ENCODE results near the gene ACER2. TPM values are rescaled to one million over a fixed set of nuclear protein-coding genes. Genes with fewer than 3 reads are reported as not detected.

ACER2 gene
- total RNA-seq, 2 experiments from 2014 or later = 1.7 to 2.6 TPM

GRCh38 chr9:19456426-19456825 is 47.6 kb downstream of the ACER2 start:
- Mint-ChIP-seq H3K27me3 (ENCODE audit: low read depth) (peaks cover 2% of the 10 kb centered on the region), H3K36me3 (ENCODE audit: low read depth) (no peaks in the 10 kb centered on the region)
- no peak for DNase-seq

GRCh38 chr9:19456996-19457692 is 48.3 kb downstream of the ACER2 start:
- CTCF ChIA-PET = interaction anchor here (0.6 to 6.6 kb wide), 39 partner anchors 8 to 1202 kb away, joined by 3 to 82 read pairs (median 4); partner anchors contain the start of gene RRAGA
- POLR2A ChIA-PET = interaction anchor here (0.6 to 1.2 kb wide), 2 partner anchors 273 to 408 kb away, joined by 3 to 5 read pairs; partner anchors contain the start of gene RRAGA
- Mint-ChIP-seq H3K4me3 (peak overlapping the region; percentile 31), H3K27ac (no peak overlapping the region), H3K36me3 (ENCODE audit: low read depth) (no peaks in the 10 kb centered on the region), H3K9me3 (ENCODE audit: insufficient read depth) (no peaks in the 10 kb centered on the region), H3K4me1 (ENCODE audit: low read depth) (peaks cover 16% of the 10 kb centered on the region), H3K27me3 (ENCODE audit: low read depth) (peaks cover 2% of the 10 kb centered on the region)
- DNase-seq = peak; percentile 75
- peak; percentile 85 for ATAC-seq

More at GRCh38 chr9:19456426-19456825, 47.6 kb downstream of the ACER2 start:
- ChIA-PET POLR2A (no interaction called here), CTCF (interaction anchor here (1.1 to 6.6 kb wide), 8 partner anchors 9 to 407 kb away, joined by 3 to 82 read pairs (median 6); partner anchors contain the start of gene RRAGA)
- ATAC-seq = peak; percentile 31
- Mint-ChIP-seq H3K4me1 (ENCODE audit: low read depth) (peaks cover 16% of the 10 kb centered on the region), H3K4me3 (no peak overlapping the region), H3K9me3 (ENCODE audit: insufficient read depth) (no peaks in the 10 kb centered on the region), H3K27ac (no peak overlapping the region)

- Mint-ChIP-seq H3K4me3 (peak overlapping the region; percentile 31), H3K27me3 (ENCODE audit: low read depth) (peaks cover 2% of the 10 kb centered on the region), H3K9me3 (ENCODE audit: insufficient read depth) (no peaks in the 10 kb centered on the region), H3K36me3 (ENCODE audit: low read depth) (no peaks in the 10 kb centered on the region), H3K27ac (no peak overlapping the region), H3K4me1 (ENCODE audit: low read depth) (peaks cover 16% of the 10 kb centered on the region)
- DNase-seq (no peak), ATAC-seq (peak; percentile 12)
- ChIA-PET POLR2A (interaction anchor here (1.2 kb wide), 1 partner anchor 409 kb away, joined by 5 read pairs; the partner anchor contains the start of gene RRAGA), CTCF (interaction anchor here (0.6 to 6.6 kb wide), 29 partner anchors 8 to 1203 kb away, joined by 3 to 82 read pairs (median 4); partner anchors contain the start of gene RRAGA)
These were observed 48.8 kb downstream of the ACER2 start for GRCh38 chr9:19457693-19458009.

- no peaks in the 10 kb centered on the region for H3K9me3 Mint-ChIP-seq (ENCODE audit: insufficient read depth)
- peaks cover 27% of the 10 kb centered on the region for H3K4me1 Mint-ChIP-seq (ENCODE audit: low read depth)
- ChIA-PET POLR2A (no interaction called here), CTCF (no interaction called here)
- no peak overlapping the region for H3K4me3 Mint-ChIP-seq
- no peak for DNase-seq
- no peak for ATAC-seq
- no peaks in the 10 kb centered on the region for H3K36me3 Mint-ChIP-seq (ENCODE audit: low read depth)
- H3K27me3 Mint-ChIP-seq (ENCODE audit: low read depth) = peaks cover 2% of the 10 kb centered on the region
- no peak overlapping the region for H3K27ac Mint-ChIP-seq
These were observed 51.4 kb downstream of the ACER2 start for GRCh38 chr9:19460243-19460642.

GRCh38 chr9:19461135-19461534 is 52.3 kb downstream of the ACER2 start:
- ATAC-seq = no peak
- Mint-ChIP-seq H3K27me3 (ENCODE audit: low read depth) (peaks cover 2% of the 10 kb centered on the region), H3K36me3 (ENCODE audit: low read depth) (no peaks in the 10 kb centered on the region), H3K9me3 (ENCODE audit: insufficient read depth) (no peaks in the 10 kb centered on the region), H3K4me1 (ENCODE audit: low read depth) (peaks cover 27% of the 10 kb centered on the region), H3K27ac (no peak overlapping the region), H3K4me3 (no peak overlapping the region)
- POLR2A ChIA-PET = interaction anchor here (0.7 kb wide), 1 partner anchor 250 kb away, joined by 3 read pairs; no protein-coding TSS in a partner anchor
- CTCF ChIA-PET = interaction anchor here (0.6 to 1.4 kb wide), 4 partner anchors 32 to 376 kb away, joined by 3 read pairs; no protein-coding TSS in a partner anchor
- no peak for DNase-seq

GRCh38 chr9:19464061-19464763 is 55.4 kb downstream of the ACER2 start:
- CTCF ChIA-PET = interaction anchor here (0.6 to 4.2 kb wide), 75 partner anchors 9 to 1478 kb away, joined by 3 to 82 read pairs (median 4); partner anchors contain the start of genes ACER2 and RRAGA
- ATAC-seq (no peak), DNase-seq (no peak)
- peaks cover 13% of the 10 kb centered on the region for H3K4me1 Mint-ChIP-seq (ENCODE audit: low read depth)
- H3K9me3 Mint-ChIP-seq (ENCODE audit: insufficient read depth) = no peaks in the 10 kb centered on the region
- H3K4me3 Mint-ChIP-seq = peak overlapping the region; percentile 84
- POLR2A ChIA-PET = interaction anchor here (0.6 to 1.0 kb wide), 2 partner anchors 25 to 84 kb away, joined by 3 to 4 read pairs; partner anchors contain the start of gene RPS6
- H3K36me3 Mint-ChIP-seq (ENCODE audit: low read depth) = no peaks in the 10 kb centered on the region
- H3K27ac Mint-ChIP-seq = no peak overlapping the region
- H3K27me3 Mint-ChIP-seq (ENCODE audit: low read depth) = no peaks in the 10 kb centered on the region

- Mint-ChIP-seq H3K4me3 (peak overlapping the region; percentile 84), H3K4me1 (ENCODE audit: low read depth) (peaks cover 15% of the 10 kb centered on the region), H3K27ac (no peak overlapping the region), H3K27me3 (ENCODE audit: low read depth) (no peaks in the 10 kb centered on the region), H3K9me3 (ENCODE audit: insufficient read depth) (no peaks in the 10 kb centered on the region), H3K36me3 (ENCODE audit: low read depth) (no peaks in the 10 kb centered on the region)
- ChIA-PET CTCF (interaction anchor here (0.6 to 4.2 kb wide), 97 partner anchors 10 to 1505 kb away, joined by 3 to 82 read pairs (median 4); partner anchors contain the start of genes ACER2 and RRAGA), POLR2A (interaction anchor here (0.6 to 1.0 kb wide), 4 partner anchors 23 to 85 kb away, joined by 3 to 4 read pairs (median 3); partner anchors contain the start of gene RPS6)
- ATAC-seq = peak; percentile 95
- peak; percentile 76 for DNase-seq
These were observed 56.2 kb downstream of the ACER2 start for GRCh38 chr9:19464764-19465585.

- POLR2A ChIA-PET = interaction anchor here (0.6 to 1.0 kb wide), 3 partner anchors 22 to 86 kb away, joined by 3 to 4 read pairs (median 3); partner anchors contain the start of gene RPS6
- H3K9me3 Mint-ChIP-seq (ENCODE audit: insufficient read depth) = no peaks in the 10 kb centered on the region
- H3K27me3 Mint-ChIP-seq (ENCODE audit: low read depth) = peaks cover 4% of the 10 kb centered on the region
- peaks cover 15% of the 10 kb centered on the region for H3K4me1 Mint-ChIP-seq (ENCODE audit: low read depth)
- no peak overlapping the region for H3K27ac Mint-ChIP-seq
- DNase-seq = no peak
- no peak overlapping the region for H3K4me3 Mint-ChIP-seq
- no peaks in the 10 kb centered on the region for H3K36me3 Mint-ChIP-seq (ENCODE audit: low read depth)
- ATAC-seq = no peak
- CTCF ChIA-PET = interaction anchor here (0.6 to 4.2 kb wide), 79 partner anchors 9 to 1504 kb away, joined by 3 to 82 read pairs (median 5); partner anchors contain the start of genes ACER2 and RRAGA
These were observed 56.9 kb downstream of the ACER2 start for GRCh38 chr9:19465586-19466279.

GRCh38 chr9:19466280-19466639 is 57.5 kb downstream of the ACER2 start:
- no peaks in the 10 kb centered on the region for H3K9me3 Mint-ChIP-seq (ENCODE audit: insufficient read depth)

GRCh38 chr9:19469271-19469670 is 60.5 kb downstream of the ACER2 start:
- POLR2A ChIA-PET = no interaction called here
- Mint-ChIP-seq H3K4me1 (ENCODE audit: low read depth) (peaks cover 22% of the 10 kb centered on the region), H3K9me3 (ENCODE audit: insufficient read depth) (no peaks in the 10 kb centered on the region), H3K27me3 (ENCODE audit: low read depth) (peaks cover 5% of the 10 kb centered on the region), H3K27ac (no peak overlapping the region), H3K4me3 (no peak overlapping the region), H3K36me3 (ENCODE audit: low read depth) (no peaks in the 10 kb centered on the region)
- ATAC-seq (no peak), DNase-seq (no peak)
- CTCF ChIA-PET = no interaction called here

More at GRCh38 chr9:19466280-19466639, 57.5 kb downstream of the ACER2 start:
- ChIA-PET POLR2A (no interaction called here), CTCF (interaction anchor here (1.2 to 4.2 kb wide), 4 partner anchors 11 to 91 kb away, joined by 3 to 82 read pairs (median 13); no protein-coding TSS in a partner anchor)
- Mint-ChIP-seq H3K27ac (no peak overlapping the region), H3K4me3 (no peak overlapping the region), H3K4me1 (ENCODE audit: low read depth) (peaks cover 15% of the 10 kb centered on the region), H3K36me3 (ENCODE audit: low read depth) (no peaks in the 10 kb centered on the region), H3K27me3 (ENCODE audit: low read depth) (peaks cover 4% of the 10 kb centered on the region)
- no peak for ATAC-seq
- no peak for DNase-seq

Data from activated CD8-positive, alpha-beta T cell treated with anti-CD3 and anti-CD28 coated beads, Interleukin-2, amount 10 ng/mL, durations not matched to agents 7 days and 5 days (primary cell).